ENCODE measurements around the gene CDC42SE1. TPM values are rescaled to one million over a fixed set of nuclear protein-coding genes. Genes with fewer than 3 reads are reported as not detected.
"Not testable (repeated sequence)": the region's sequence is repeated elsewhere in the genome, so short reads cannot be mapped to it uniquely, and the experiment has no call there.

CDC42SE1 gene
- total RNA-seq = 87.3 TPM

DNA sequence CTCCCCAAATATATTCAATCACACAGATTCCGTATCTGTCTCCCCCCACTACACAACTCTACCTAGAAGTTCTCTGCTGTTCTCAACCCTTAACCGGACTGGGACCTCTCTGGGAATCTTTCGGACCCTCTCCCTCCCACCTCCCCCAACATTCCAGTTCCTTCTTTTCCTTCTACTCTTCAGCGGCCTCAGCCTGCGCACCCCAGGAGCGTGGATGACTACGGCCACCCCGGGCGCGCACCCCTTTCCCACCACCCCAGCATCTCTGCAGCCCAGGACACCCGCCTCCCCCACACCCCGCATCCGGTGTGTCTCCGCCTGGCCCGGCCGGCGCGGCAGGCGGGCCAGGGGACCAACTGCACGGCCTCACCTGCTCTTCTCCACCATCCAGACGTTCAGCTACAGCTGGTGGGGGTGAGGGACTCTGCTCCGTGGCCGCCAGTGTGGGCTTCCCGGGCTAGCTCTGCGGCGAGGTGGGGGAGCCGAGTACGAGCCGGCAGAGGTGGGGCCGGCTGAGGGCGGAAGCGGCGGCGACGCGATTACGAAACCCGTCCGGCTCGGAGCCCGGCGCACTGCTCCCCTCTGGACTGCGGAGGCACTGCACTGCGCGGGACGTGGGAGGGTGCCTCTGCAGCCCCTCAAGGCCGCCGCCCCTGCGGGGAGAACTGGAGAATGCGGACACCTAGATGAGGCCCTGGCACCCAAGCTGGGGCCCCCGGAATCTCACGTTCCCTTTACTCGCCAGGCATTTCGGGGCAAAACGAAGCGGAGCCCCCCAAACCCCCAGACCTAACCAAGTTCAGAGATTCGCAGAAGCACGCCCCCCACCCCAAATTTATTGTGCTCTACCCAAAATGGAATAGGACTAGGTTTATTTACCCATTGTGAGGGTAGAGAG, at the start of gene CDC42SE1:
Gene CDC42SE1, minus strand, starts transcription at position 514 of the 898 bp plus-strand sequence. CDS start 3,892 bp downstream, outside the sequence.
- peak; percentile 83 for DNase-seq (ENCODE audit: low spot score)

- no peak for DNase-seq (ENCODE audit: low spot score)
These were observed 48.9 kb upstream of the CDC42SE1 start for GRCh38 chr1:151108331-151108730.

- DNase-seq (ENCODE audit: low spot score) = no peak
These were observed 47.5 kb upstream of the CDC42SE1 start for GRCh38 chr1:151106894-151107293.

DNA sequence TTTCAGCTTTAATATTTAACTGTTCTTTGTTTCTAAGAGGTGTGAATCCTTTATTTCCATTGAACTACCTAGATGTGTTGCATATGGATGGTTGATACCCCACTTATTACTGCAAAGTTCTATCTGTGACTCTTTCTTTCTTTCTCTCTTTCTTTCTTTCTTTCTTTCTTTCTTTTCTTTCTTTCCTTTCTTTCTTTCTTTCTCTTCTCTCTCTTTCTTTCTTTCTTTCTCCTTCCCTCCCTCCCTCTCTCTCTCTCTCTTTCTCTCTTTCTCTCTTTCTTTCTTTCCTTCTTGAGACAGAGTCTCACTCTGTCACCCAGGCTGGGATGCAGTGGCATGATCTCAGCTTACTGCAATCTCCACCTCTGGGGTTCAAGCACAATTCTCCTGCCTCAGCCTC, 45.2 kb upstream of the CDC42SE1 start:
- no peak for DNase-seq (ENCODE audit: low spot score)

DNA sequence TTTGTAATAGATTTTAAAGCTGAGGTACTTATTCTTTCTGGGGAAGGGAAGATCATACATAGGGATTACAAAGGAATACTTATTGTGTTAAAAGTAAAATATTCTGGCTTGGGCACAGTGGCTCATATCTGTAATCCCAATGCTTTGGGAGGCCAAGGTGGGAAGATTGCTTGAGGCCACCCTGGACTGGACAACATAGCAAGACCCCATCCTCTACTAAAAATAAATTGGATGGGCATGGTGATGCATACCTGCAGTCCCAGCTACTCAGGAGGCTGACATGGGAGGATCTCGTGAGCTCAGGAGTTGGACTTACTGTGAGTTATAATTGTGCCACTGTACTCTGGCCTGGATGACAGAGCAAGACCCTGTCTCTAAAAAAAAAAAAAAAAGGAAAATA, 38.7 kb upstream of the CDC42SE1 start:
- no peak for DNase-seq (ENCODE audit: low spot score)

DNA sequence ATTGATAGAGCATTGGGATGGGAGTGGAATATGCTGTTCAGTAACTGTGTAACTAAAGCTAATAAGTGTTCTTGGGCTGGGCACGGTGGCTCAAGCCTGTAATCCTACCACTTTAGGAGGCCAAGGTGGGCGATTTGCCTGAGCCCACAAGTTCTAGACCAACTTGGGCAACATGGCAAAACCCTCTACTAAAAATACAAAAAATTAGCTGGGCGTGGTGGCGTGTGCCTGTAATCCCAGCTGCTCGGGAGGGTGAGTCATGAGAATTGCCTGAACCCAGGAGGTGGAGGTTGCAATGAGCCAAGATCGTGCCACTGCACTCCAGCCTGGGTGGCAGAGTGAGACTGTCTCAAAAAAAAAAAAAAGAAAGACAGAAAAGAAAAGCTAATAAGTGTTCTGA, 38.0 kb upstream of the CDC42SE1 start:
- DNase-seq (ENCODE audit: low spot score) = not testable (repeated sequence)

DNA sequence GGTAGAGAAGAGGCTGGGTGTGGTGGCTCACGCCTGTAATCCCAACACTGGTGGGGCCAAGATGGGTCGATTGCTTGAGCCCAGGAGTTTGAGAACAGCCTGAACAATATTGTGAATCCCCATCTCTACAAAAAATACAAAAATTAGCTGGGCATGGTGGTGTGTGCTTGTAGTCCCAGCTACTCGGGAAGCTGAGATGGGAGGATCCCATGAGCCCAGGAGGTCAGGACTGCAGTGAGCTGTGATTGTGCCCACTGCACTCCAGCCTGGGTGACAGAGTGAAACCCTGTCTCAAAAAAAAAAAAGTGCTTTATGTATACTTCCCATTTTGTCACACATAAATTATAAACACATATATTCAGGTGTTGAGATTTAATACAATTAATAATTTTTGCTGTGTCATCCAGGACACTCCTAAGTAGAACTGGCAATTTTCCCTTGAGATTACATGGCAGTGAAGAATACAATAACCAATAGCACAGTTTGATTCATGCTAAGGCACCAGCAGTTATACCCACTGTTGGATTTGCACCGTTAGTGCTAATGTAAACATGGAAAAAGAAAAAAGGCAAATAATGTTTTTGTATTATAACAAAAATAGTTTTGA, 26.6 kb upstream of the CDC42SE1 start:
- no peak for DNase-seq (ENCODE audit: low spot score)

GRCh38 chr1:151072224-151072623, 12.8 kb upstream of the CDC42SE1 start:
- no peak for DNase-seq (ENCODE audit: low spot score)

DNA sequence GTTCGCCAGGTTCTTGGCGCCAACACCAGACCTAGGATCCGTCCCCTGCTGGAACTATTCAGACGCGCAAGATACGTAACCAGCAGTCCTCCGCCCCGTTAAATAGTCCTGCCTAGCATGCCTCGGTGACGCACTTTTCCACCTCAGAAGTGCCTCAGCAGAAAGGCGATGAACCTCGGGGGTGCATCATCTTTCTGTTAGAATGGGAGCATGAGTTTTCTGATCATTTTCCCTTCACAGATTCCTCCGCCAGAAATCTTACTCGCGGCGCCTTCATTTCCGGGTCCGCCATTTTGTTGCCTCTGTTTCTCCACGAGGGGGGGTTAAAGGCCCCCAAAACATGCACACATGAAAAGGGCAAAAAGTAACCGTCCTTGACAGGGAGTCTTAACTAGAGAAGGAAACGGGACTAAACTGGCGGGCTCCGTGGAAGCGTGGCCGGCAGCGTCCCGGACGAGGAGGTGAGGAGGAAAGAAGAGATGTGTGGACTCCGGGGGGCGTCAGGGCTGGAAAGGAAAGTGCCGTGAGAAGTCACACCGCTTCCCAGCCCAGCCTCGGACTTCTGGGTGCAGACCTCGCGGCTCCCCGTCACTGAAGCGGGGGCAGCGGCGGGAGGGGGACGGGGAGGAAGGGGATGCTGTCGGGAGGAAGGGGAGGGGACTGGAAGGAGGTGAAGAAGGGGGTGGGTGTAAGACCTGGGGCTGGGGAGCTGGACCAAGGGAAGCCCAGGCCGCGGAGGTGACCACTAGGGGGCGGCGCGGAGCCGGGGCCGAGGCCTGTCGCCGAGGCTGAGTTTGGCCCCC, 11.3 kb upstream of the CDC42SE1 start, which contains the start of gene GABPB2:
Gene GABPB2, plus strand, starts transcription at position 288 of the 803 bp plus-strand sequence. CDS start 17,429 bp downstream, outside the sequence.
- DNase-seq (ENCODE audit: low spot score) = peak; percentile 92

DNA sequence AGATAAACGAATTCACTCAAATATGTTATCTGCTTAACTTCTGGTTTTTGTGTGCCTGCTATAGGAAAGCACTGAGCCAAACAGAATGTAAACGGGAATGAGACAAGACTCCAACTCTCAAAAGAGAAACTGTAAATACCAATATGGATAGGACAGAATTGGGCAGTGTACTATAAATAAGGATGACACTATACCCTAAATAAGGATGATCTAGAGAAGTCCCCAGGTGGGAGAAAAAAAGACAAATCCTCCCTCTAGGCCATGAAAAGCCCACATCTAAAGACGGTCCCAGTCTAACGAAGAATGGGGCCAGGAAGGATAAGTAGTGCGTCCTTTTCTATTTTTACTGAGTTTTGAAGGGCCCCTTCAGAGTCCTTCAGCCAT, 9.7 kb upstream of the CDC42SE1 start:
- DNase-seq (ENCODE audit: low spot score) = no peak

GRCh38 chr1:151067185-151067584, 7.8 kb upstream of the CDC42SE1 start:
- no peak for DNase-seq (ENCODE audit: low spot score)

DNA sequence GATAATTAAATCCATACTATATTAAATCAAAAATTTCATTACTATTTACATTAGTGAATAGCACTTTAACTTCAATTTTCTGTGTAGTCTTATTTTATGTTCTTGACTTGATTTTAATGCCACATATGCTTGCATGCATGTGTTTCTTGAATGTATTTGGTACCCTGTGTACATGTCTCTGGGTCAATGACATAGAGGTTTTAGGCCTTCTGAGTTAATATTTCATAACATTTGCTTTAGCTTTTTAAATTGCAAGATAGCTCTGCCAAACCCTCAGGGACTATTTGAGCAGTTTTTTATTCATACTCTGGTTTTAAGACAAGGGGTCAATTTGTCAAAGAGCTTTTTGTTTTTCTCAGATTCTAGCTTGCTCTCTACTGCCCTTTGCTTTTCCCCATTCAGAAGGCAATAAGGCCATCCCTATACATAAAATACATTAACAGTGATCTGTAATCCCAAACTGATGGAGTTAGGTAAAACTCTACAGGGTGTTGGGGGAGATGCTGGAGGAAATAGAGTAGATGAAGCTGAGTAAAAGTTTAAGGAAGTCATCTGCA, 5.7 kb upstream of the CDC42SE1 start:
- no peak for DNase-seq (ENCODE audit: low spot score)

DNA sequence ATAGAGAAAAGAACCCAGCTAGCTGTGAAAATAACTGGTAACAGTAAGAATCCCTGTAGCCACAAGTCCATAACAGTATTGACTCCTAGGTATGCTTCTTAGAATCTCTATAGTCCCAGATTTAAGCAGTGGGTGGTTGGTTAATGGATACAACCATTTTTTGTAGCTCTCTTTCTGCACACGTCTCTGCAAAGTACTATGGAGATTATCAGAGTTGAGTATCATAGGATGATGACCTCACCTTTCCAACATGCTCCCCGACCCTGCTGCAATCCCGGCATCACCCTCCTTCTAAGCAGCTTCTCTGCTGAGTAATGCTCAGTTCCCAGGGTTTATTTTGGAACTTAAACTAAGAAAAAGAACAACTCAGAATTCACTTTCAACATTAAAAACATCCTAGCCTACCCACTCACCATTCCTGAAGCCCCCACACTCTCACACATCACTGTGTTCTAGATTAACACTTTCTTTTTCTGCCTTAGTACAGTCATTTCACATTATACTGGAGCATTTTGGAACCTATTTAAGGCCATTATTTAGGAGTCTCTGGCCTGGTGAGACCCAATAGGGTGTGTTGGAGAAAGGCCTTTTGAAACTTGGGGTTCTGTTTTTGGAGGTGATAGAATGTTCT, 3.4 kb upstream of the CDC42SE1 start:
- no peak for DNase-seq (ENCODE audit: low spot score)

- no peak for DNase-seq (ENCODE audit: low spot score)
These were observed 2.3 kb upstream of the CDC42SE1 start for GRCh38 chr1:151061704-151062103.

DNA sequence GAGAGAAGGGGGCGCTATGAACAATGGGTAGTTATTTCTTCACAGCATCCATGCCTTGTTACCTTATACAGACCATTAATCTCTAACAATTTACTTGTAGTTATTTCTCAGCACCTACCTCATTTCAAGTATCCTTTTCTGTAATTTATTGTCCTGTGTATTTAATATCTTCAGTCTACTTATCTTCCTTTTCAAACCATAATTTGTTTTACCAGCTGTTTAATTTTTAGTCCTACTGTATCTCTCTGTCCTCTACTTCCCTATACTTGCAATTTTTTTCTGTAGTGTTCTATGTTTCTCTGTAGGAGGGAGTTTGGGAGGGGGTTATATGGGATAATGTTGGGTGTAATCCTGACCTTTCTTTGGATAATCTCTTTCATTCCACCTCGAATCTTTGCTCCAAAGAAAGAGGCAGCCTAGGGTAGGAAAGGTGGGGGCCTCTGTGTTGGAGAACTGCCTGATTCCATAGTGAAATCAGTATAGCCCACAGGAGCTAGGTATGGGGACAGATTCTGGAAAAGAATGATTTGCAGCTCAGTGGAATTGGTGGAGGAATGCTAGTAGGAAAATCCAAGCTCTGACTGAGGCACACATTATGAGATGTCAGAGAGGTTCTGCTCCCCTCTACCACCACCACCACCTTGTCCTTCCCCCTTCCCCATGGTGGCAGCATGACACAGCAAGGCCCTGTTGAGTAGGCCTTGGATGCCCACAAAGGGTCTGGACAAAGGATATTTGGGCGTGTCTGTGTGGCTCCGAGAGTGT, 1.4 kb upstream of the CDC42SE1 start:
- no peak for DNase-seq (ENCODE audit: low spot score)

GRCh38 chr1:151060007-151060656, 710 bp upstream of the CDC42SE1 start, which contains the start of gene MLLT11:
Gene MLLT11, plus strand, starts transcription at chr1:151060397. Its CDS starts 6,828 bp downstream, at chr1:151067225.
- peak; percentile 39 for DNase-seq (ENCODE audit: low spot score)

DNA sequence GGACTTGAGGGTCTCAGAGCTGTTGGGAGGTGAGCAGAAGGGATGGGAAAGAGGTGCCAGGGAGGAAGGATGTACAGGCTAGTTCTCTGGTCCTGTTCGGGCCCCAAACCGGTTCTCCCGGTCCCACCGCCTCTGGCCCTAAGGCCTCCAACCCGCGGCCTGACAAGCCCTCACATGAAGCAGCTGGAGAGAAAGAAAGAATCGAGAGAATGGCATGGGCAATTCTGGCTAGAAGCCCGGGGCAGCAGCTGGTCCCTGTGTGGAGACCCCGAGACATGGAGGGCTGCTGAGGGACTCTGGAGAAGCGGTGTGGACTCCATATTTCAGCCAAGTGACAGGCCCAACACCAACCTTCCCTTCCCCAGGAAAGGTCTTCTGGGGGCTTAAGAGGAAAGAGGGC, 730 bp downstream of the CDC42SE1 start:
- peak; percentile 47 for DNase-seq (ENCODE audit: low spot score)

GRCh38 chr1:151056149-151056548, 3.3 kb downstream of the CDC42SE1 start:
- no peak for DNase-seq (ENCODE audit: low spot score)

DNA sequence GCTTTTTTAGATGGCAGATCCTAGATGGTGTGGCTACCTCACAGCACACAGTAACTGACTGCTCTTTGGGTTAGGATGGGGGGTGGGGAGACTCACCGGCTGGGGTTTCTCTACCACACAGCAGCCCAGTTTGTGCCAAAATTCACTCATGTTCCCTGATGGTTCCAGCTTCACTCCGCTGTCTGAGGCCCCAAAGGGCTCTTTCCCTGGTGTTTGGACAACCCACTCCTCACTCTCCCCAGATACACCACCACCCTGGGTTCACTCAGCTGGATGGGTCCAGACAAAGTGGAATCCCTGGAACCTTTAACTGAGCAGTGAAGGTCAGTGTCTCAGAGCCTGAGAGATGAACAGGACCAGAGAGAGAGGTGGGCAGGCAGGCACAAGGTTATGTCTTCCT, 3.8 kb downstream of the CDC42SE1 start:
- no peak for DNase-seq (ENCODE audit: low spot score)

DNA sequence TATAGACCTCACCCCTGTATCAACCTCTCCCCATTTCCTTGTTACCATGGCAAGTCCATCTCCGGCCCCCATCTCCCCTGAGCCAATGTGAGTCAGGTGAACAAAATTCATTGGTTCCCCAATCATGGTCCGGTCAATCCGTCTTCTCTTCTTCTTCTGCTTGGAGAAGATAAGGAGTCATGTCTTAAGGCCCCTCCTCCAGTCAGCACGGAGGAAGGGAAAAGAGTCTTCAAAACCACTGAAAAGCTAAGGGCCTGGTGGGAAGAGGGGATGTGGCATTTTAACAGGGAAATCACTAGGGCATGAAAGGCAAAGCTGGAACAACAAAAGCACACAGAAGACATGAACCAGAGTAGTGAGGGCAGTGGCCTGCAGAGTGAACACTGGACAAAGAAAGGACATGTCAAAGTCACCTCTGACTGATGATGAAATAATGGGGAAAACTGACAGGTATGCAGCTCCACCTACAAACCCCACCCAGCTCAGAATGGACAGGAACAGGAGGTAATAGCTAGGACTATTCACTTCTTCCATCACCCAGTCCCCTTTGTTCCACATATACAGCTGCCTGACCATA, 4.4 kb downstream of the CDC42SE1 start:
- no peak for DNase-seq (ENCODE audit: low spot score)
